K562 (cell line): Measurements from ENCODE around the gene MED17. TPM values are rescaled to one million over a fixed set of nuclear protein-coding genes. Genes with fewer than 3 reads are reported as not detected.
A peak's percentile ranks its signal among the peaks of the same experiment; 100 is the strongest.

ENCODE experiments used
- ATAC-seq: fragments of 200-7000 bp; cut with Tn5 transposase; 3 replicates; pipeline ENCODE4 v1.9.1; 2020; ENCODE audit warnings: moderate library complexity
- BruUV-seq: library from RNA; stranded (reverse); fragments of 400-500 nt; replicated peaks from 2 replicates; lab custom pipeline; 2021; lab: Mats Ljungman, UMichigan
- CTCF ChIA-PET: fragments of 300-600 bp; formaldehyde crosslinking; extraction: SDS; loops from one replicate; lab custom pipeline; 2021; ENCODE audit warnings: low intra/inter-chr PET ratio; lab: Yijun Ruan, JAX
- POLR2A ChIA-PET: fragments of 300-600, 350-650 bp; sonication (Branson Sonifier 250); formaldehyde crosslinking; extraction: SDS; loops from one replicate; lab custom pipeline; 2021; ENCODE audit warnings: antibody characterized with exemption, inconsistent platforms; lab: Yijun Ruan, JAX
- DNase-seq, 4 experiments: peaks; one replicate each; pipeline versions ENCODE4 v3.0.0 to v3.0.0-alpha.2; 2011 to 2018; ENCODE audit warnings: low spot score in 3 of 4, mixed read lengths in 3 of 4; ENCODE audit errors: extremely low read depth in 1 of 4
- FAIRE-seq: peaks from 2 replicates; lab custom pipeline; 2011; peaks lifted over from hg19 to GRCh38; lab: Jason Lieb, UNC
- H2AFZ ChIP-seq: 2 replicates; pipeline ENCODE4 v1.6.0; 2011; ENCODE audit warnings: low read depth, low read length, control low read depth, inconsistent platforms
- H3K27ac ChIP-seq: fragments of 200-600 bp; 3 replicates; pipeline ENCODE4 v1.8.0; 2011; ENCODE audit warnings: low read depth, mild to moderate bottlenecking, control low read depth, inconsistent platforms, low read length, moderate library complexity, mixed read lengths; ENCODE audit errors: extremely low read depth
- H3K27me3 ChIP-seq, 2 experiments: fragments of 300-600 bp in 1 of 2; 2 replicates in 1 of 2; 3 replicates in 1 of 2; pipeline versions ENCODE4 v1.6.0 to v1.8.0; 2011; ENCODE audit warnings: inconsistent platforms in 2 of 2, low read length in 2 of 2, mild to moderate bottlenecking in 1 of 2, mixed read lengths in 1 of 2, moderate library complexity in 1 of 2; ENCODE audit not compliant: control insufficient read depth in 2 of 2, insufficient read depth in 2 of 2
- H3K36me3 ChIP-seq: fragments of 300-600 bp; 3 replicates; pipeline ENCODE4 v1.8.0; 2011; ENCODE audit warnings: mild to moderate bottlenecking, low read length, inconsistent platforms; ENCODE audit not compliant: control insufficient read depth, insufficient read depth
- H3K4me1 ChIP-seq, 2 experiments: fragments of 200-600 bp in 1 of 2; replicated peaks in 1 of 2; 2 replicates in 1 of 2; 3 replicates in 1 of 2; pipeline versions ENCODE4 v1.5.1 to v1.8.0; 2011; ENCODE audit warnings: inconsistent platforms in 2 of 2, low read length in 2 of 2, mild to moderate bottlenecking in 1 of 2, mixed read lengths in 1 of 2, moderate library complexity in 1 of 2; ENCODE audit not compliant: control insufficient read depth in 2 of 2, insufficient read depth in 2 of 2
- H3K4me2 ChIP-seq: 2 replicates; pipeline ENCODE4 v1.6.1; 2011; ENCODE audit warnings: low read length, control low read depth, inconsistent platforms, mixed read lengths; ENCODE audit not compliant: insufficient read depth
- H3K4me3 ChIP-seq: fragments of 200-600 bp; sonication (generic), shearing (Covaris generic); 2 replicates; pipeline ENCODE4 v1.5.1; 2016; ENCODE audit warnings: control low read depth, inconsistent platforms
- H3K79me2 ChIP-seq: fragments of 200-600 bp; 3 replicates; pipeline ENCODE4 v1.8.0; 2011; ENCODE audit warnings: low read length, inconsistent platforms; ENCODE audit not compliant: control insufficient read depth, insufficient read depth
- H3K9ac ChIP-seq, 2 experiments: 2 replicates each; pipeline versions ENCODE4 v1.6.0 to v1.6.1; 2011; ENCODE audit warnings: low read depth in 2 of 2, low read length in 2 of 2, control low read depth in 1 of 2, inconsistent platforms in 1 of 2, mild to moderate bottlenecking in 1 of 2, mixed read lengths in 1 of 2; ENCODE audit not compliant: insufficient read depth in 1 of 2
- H3K9me1 ChIP-seq: one replicate; pipeline ENCODE4 v1.6.0; 2011; ENCODE audit warnings: inconsistent platforms, mild to moderate bottlenecking, low read length, moderate library complexity; ENCODE audit not compliant: control insufficient read depth, insufficient read depth
- H3K9me3 ChIP-seq: replicated peaks from 2 replicates; pipeline ENCODE4 v1.5.1; 2011; ENCODE audit warnings: low read depth, low read length, inconsistent platforms; ENCODE audit not compliant: control insufficient read depth, insufficient read depth
- H4K20me1 ChIP-seq: replicated peaks from 2 replicates; pipeline ENCODE4 v1.6.1; 2011; ENCODE audit warnings: low read length, inconsistent platforms, mixed read lengths; ENCODE audit not compliant: control insufficient read depth, insufficient read depth
- CEBPB ChIP-seq: fragments of 450-650 bp; IDR thresholded peaks from 2 replicates; pipeline ENCODE4 v1.6.1; 2016; ENCODE audit warnings: missing genetic modification characterization, missing compliant biosample characterization
- E2F3 ChIP-seq: fragments of 250-450 bp; sonication (Bioruptor Pico); IDR thresholded peaks from 2 replicates; pipeline ENCODE4 v1.4.0; 2020; ENCODE audit warnings: mild to moderate bottlenecking
- GABPB2 ChIP-seq: fragments of 250-450 bp; sonication (Bioruptor Pico); conservative IDR thresholded peaks from 2 replicates; pipeline ENCODE4 v1.5.1; 2021; ENCODE audit warnings: mild to moderate bottlenecking
- NCOA6 ChIP-seq: fragments of 450-650 bp; IDR thresholded peaks from 2 replicates; pipeline ENCODE4 v1.6.1; 2017; ENCODE audit warnings: mild to moderate bottlenecking
- POLR2G ChIP-seq: fragments of 200-400 bp; formaldehyde crosslinking; IDR thresholded peaks from 2 replicates; pipeline ENCODE4 v1.6.1; 2017; ENCODE audit warnings: low read depth, mild to moderate bottlenecking, antibody characterized with exemption, low read length, moderate library complexity
- RBFOX2 ChIP-seq: fragments of 200-400 bp; formaldehyde crosslinking; IDR thresholded peaks from 2 replicates; pipeline ENCODE4 v1.6.1; 2017; ENCODE audit warnings: low read depth, mild to moderate bottlenecking, low read length, moderate library complexity
- SLC30A9 ChIP-seq: fragments of 250-450 bp; sonication (Bioruptor Pico); IDR thresholded peaks from 2 replicates; pipeline ENCODE4 v1.8.0; 2022; ENCODE audit warnings: mild to moderate bottlenecking, moderate library complexity
- TSC22D4 ChIP-seq: fragments of 450-650 bp; IDR thresholded peaks from 2 replicates; pipeline ENCODE4 v1.6.1; 2016; ENCODE audit warnings: missing genetic modification characterization, missing biosample characterization, control low read depth
- WGBS: fragments of 100-300 bp; shearing (Covaris generic); methylation state at CpG from one replicate; pipeline ENCODE4 v1.1.6; 2016; ENCODE audit warnings: low coverage, mixed read lengths; ENCODE audit not compliant: insufficient coverage; ENCODE audit errors: missing lambda C conversion rate; 5-methylcytosine and 5-hydroxymethylcytosine counted together
- in situ Hi-C: fragments of 300-500 bp; cut with MboI; formaldehyde crosslinking; loops from 4 replicates; pipeline ENCODE4 v1.15.0; 2018; ENCODE audit warnings: inconsistent platforms, mixed read lengths
- intact Hi-C: fragments of 100-400 bp; cut with micrococcal nuclease; formaldehyde crosslinking; loops from 2 replicates; pipeline ENCODE4 v1.14.2; 2022
- polyA plus RNA-seq, 8 experiments: library from polyadenylated mRNA; depleted of rRNA in 4 of 8; stranded (reverse) in 5 of 8; unstranded in 3 of 8; fragments of >200 nt; fragmentation: Nextera tagmentation in 2 of 8; fragmentation: Illumina TruSeq in 1 of 8; extraction: Ambion mirVana in 2 of 8; extraction: Trizol in 1 of 8; gene quantifications; 2 replicates each; pipeline versions ENCODE4 v1.2.1 to v1.2.3, GENCODE V29; 2011 to 2014; ENCODE audit warnings: inconsistent platforms in 1 of 8, missing spikeins in 1 of 8
- total RNA-seq, 7 experiments: library from RNA; depleted of rRNA in 6 of 7; stranded (reverse); fragments of >200 nt in 6 of 7; fragmentation: Illumina TruSeq in 2 of 7; extraction: Trizol in 2 of 7; gene quantifications; 2 replicates each; pipeline versions ENCODE4 v1.2.1 to v1.2.3, GENCODE V29; 2011 to 2021; ENCODE audit warnings: low replicate concordance in 1 of 7
- TF ChIP-seq, protein P1 (sequence below): IDR thresholded peaks from 3 replicates; pipeline ENCODE4 v1.6.1; 2011; ENCODE audit warnings: borderline replicate concordance, mild to moderate bottlenecking, moderate library complexity; ENCODE audit not compliant: insufficient read length; ENCODE audit errors: extremely low read depth
- TF ChIP-seq, protein P2 (sequence below): fragments of 150-350 bp; IDR thresholded peaks from 2 replicates; pipeline ENCODE4 v1.6.1; 2014; ENCODE audit warnings: low read depth, mild to moderate bottlenecking, low read length, borderline replicate concordance

Gene MED17
- total and polyA plus RNA-seq, 9 of the 15 experiments (the other 6 are each of a cell fraction or from before 2014, with no cell fraction given): 6.7 to 34.7 (median 26.8) TPM

DNA sequence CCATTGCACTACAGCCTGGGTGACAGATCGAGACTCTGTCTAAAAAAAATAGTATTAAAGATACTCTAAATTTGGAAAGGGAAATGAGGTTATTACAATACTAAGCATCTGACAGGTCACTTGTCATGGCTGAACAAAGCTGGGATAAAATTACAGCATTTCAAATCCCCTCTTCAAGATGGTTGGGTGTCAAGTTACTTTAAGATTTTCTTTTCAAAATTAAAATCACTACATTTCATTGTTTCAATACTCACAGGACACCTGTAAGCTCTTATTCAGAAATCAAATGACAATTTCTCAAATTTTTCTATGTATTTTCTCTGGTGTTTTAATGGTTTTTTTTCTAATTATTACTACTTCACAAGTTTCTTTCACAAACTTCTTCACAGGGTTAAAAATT, 48.5 kb upstream of the MED17 start:
- Histone ChIP-seq H3K27ac (no peak overlapping the region), H3K4me1 (no peaks in the 10 kb centered on the region; a peak in 3 of 5 replicates), H3K9me3 (no peaks in the 10 kb centered on the region), H3K4me3 (no peak overlapping the region), H4K20me1 (peaks cover 4% of the 10 kb centered on the region), H3K79me2 (peaks cover 86% of the 10 kb centered on the region), H3K36me3 (peaks cover 99% of the 10 kb centered on the region), H3K9me1 (no peaks in the 10 kb centered on the region), H3K4me2 (no peak overlapping the region), H2AFZ (no peak overlapping the region), H3K9ac (no peak overlapping the region; a peak in 1 of 4 replicates), H3K27me3 (no peaks in the 10 kb centered on the region)
- ATAC-seq: no peak
- BruUV-seq: no TSS peak
- CTCF ChIA-PET: no interaction called here
- in situ Hi-C loops: no loop called here
- TF ChIP-seq POLR2G (0 out of 2 replicates have a peak, but pooled peaks have one; percentile 31), GABPB2 (CRISPR knock-in tag) (no peak), RBFOX2 (peak; percentile 58)
- no peak for DNase-seq
- intact Hi-C loops: no loop called here
- no peak for FAIRE-seq
- 78% methylated on average over 1 of the region's 1 CpG for WGBS
- POLR2A ChIA-PET: interaction anchor here (0.8 to 1.2 kb wide), 3 partner anchors 9 to 71 kb away, joined by 3 to 5 read pairs (median 3); no protein-coding TSS in a partner anchor

DNA sequence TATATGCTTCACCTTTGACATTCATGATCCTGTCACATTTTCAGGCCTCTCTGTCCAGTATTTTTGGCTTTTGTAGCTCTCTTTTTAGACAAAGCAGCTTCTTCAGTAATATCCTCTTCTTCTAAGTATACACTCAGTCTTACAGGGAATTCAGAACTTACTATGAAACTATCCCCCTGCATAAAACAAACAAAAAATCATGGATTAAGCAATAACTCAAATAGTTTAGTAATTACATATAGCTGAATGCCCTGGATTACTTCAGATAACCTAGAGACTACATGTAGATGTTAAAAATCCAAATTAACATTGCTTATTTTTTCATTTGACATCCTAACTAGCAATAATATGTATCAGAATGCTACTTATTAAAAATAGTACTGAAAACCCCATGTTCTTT, 48.0 kb upstream of the MED17 start:
- H3K9ac ChIP-seq: peak overlapping the region in 1 of 2 experiments; percentile 99; a peak in 1 of 4 replicates
- in situ Hi-C loops: no loop called here
- no peaks in the 10 kb centered on the region for H3K9me3 ChIP-seq
- no peak for ATAC-seq
- FAIRE-seq: no peak
- H3K27ac ChIP-seq: no peak overlapping the region
- H3K9me1 ChIP-seq: no peaks in the 10 kb centered on the region
- H2AFZ ChIP-seq: no peak overlapping the region
- H3K27me3 ChIP-seq: no peaks in the 10 kb centered on the region
- H3K36me3 ChIP-seq: peaks cover 94% of the 10 kb centered on the region
- intact Hi-C loops: no loop called here
- no TSS peak for BruUV-seq
- H4K20me1 ChIP-seq: peaks cover 4% of the 10 kb centered on the region
- no peak for DNase-seq
- H3K79me2 ChIP-seq: peaks cover 91% of the 10 kb centered on the region
- ChIA-PET CTCF (no interaction called here), POLR2A (interaction anchor here (0.8 to 1.6 kb wide), 2 partner anchors 10 kb away, joined by 3 read pairs; no protein-coding TSS in a partner anchor)
- H3K4me1 ChIP-seq: no peaks in the 10 kb centered on the region; a peak in 3 of 5 replicates
- H3K4me3 ChIP-seq: no peak overlapping the region
- H3K4me2 ChIP-seq: no peak overlapping the region
- TF ChIP-seq TSC22D4 (tag): no peak
- TF ChIP-seq E2F3 (CRISPR knock-in tag): no peak
- TF ChIP-seq, protein P1, sequence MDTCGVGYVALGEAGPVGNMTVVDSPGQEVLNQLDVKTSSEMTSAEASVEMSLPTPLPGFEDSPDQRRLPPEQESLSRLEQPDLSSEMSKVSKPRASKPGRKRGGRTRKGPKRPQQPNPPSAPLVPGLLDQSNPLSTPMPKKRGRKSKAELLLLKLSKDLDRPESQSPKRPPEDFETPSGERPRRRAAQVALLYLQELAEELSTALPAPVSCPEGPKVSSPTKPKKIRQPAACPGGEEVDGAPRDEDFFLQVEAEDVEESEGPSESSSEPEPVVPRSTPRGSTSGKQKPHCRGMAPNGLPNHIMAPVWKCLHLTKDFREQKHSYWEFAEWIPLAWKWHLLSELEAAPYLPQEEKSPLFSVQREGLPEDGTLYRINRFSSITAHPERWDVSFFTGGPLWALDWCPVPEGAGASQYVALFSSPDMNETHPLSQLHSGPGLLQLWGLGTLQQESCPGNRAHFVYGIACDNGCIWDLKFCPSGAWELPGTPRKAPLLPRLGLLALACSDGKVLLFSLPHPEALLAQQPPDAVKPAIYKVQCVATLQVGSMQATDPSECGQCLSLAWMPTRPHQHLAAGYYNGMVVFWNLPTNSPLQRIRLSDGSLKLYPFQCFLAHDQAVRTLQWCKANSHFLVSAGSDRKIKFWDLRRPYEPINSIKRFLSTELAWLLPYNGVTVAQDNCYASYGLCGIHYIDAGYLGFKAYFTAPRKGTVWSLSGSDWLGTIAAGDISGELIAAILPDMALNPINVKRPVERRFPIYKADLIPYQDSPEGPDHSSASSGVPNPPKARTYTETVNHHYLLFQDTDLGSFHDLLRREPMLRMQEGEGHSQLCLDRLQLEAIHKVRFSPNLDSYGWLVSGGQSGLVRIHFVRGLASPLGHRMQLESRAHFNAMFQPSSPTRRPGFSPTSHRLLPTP: no peak
- TF ChIP-seq, protein P2, sequence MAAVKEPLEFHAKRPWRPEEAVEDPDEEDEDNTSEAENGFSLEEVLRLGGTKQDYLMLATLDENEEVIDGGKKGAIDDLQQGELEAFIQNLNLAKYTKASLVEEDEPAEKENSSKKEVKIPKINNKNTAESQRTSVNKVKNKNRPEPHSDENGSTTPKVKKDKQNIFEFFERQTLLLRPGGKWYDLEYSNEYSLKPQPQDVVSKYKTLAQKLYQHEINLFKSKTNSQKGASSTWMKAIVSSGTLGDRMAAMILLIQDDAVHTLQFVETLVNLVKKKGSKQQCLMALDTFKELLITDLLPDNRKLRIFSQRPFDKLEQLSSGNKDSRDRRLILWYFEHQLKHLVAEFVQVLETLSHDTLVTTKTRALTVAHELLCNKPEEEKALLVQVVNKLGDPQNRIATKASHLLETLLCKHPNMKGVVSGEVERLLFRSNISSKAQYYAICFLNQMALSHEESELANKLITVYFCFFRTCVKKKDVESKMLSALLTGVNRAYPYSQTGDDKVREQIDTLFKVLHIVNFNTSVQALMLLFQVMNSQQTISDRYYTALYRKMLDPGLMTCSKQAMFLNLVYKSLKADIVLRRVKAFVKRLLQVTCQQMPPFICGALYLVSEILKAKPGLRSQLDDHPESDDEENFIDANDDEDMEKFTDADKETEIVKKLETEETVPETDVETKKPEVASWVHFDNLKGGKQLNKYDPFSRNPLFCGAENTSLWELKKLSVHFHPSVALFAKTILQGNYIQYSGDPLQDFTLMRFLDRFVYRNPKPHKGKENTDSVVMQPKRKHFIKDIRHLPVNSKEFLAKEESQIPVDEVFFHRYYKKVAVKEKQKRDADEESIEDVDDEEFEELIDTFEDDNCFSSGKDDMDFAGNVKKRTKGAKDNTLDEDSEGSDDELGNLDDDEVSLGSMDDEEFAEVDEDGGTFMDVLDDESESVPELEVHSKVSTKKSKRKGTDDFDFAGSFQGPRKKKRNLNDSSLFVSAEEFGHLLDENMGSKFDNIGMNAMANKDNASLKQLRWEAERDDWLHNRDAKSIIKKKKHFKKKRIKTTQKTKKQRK: no peak
- no peak for TF ChIP-seq NCOA6
- no peak for TF ChIP-seq SLC30A9 (CRISPR knock-in tag)
- TF ChIP-seq CEBPB: 0 out of 2 replicates have a peak, but pooled peaks have one; percentile 10
